ENCODE data around the gene FBXL7. TPM values are rescaled to one million over a fixed set of nuclear protein-coding genes. Genes with fewer than 3 reads are reported as not detected.

Gene FBXL7
- total RNA-seq, 2 experiments from 2014 or later = not detected

GRCh38 chr5:15791859-15792258, 291.9 kb downstream of the FBXL7 start:
- Mint-ChIP-seq H3K27ac (no peak overlapping the region), H3K4me1 (ENCODE audit: low read depth) (no peaks in the 10 kb centered on the region), H3K4me3 (no peak overlapping the region), H3K36me3 (ENCODE audit: low read depth) (no peaks in the 10 kb centered on the region), H3K27me3 (no peaks in the 10 kb centered on the region), H3K9me3 (no peaks in the 10 kb centered on the region)
- TF ChIP-seq CTCF (IDR thresholded peaks at IDR 0.05) = no peak
- Histone ChIP-seq H3K27ac (ENCODE audit: low read depth in 1 of 2, low read length in 2 of 2) (no peak overlapping the region), H3K9me3 (ENCODE audit: control insufficient read depth in 1 of 2, insufficient read depth in 1 of 2, low read length in 2 of 2) (peaks cover 0 to 3% of the 10 kb centered on the region in 2 experiments), H3K4me3 (ENCODE audit: low read length) (no peak overlapping the region), H3K4me1 (ENCODE audit: insufficient read depth, low read length) (no peaks in the 10 kb centered on the region), H3K36me3 (ENCODE audit: insufficient read depth, low read length) (no peaks in the 10 kb centered on the region), H3K27me3 (ENCODE audit: control insufficient read depth in 1 of 2, insufficient read depth in 2 of 2, low read length in 2 of 2) (no peaks in the 10 kb centered on the region)
- ChIA-PET CTCF (no interaction called here), POLR2A (no interaction called here)
- ATAC-seq (ENCODE audit: poor library complexity) (no peak), DNase-seq (no peak)
- intact Hi-C loops (cut with DNase I, micrococcal nuclease) = no loop called here

- ATAC-seq (ENCODE audit: poor library complexity) = no peak
- Mint-ChIP-seq H3K27me3 (no peaks in the 10 kb centered on the region), H3K36me3 (ENCODE audit: low read depth) (no peaks in the 10 kb centered on the region), H3K4me1 (ENCODE audit: low read depth) (no peaks in the 10 kb centered on the region), H3K27ac (no peak overlapping the region), H3K4me3 (no peak overlapping the region), H3K9me3 (no peaks in the 10 kb centered on the region)
- DNase-seq = no peak
- ChIA-PET POLR2A (no interaction called here), CTCF (no interaction called here)
- no peak overlapping the region for H3K4me3 ChIP-seq (ENCODE audit: low read length)
- intact Hi-C loops (cut with DNase I, micrococcal nuclease) = no loop called here
- no peak for TF ChIP-seq CTCF (IDR thresholded peaks at IDR 0.05)
- H3K9me3 ChIP-seq (ENCODE audit: control insufficient read depth in 1 of 2, insufficient read depth in 1 of 2, low read length in 2 of 2) = peaks cover 0 to 7% of the 10 kb centered on the region in 2 experiments
- no peaks in the 10 kb centered on the region for H3K36me3 ChIP-seq (ENCODE audit: insufficient read depth, low read length)
- no peaks in the 10 kb centered on the region for H3K4me1 ChIP-seq (ENCODE audit: insufficient read depth, low read length)
- no peaks in the 10 kb centered on the region for H3K27me3 ChIP-seq (ENCODE audit: control insufficient read depth in 1 of 2, insufficient read depth in 2 of 2, low read length in 2 of 2)
- no peak overlapping the region for H3K27ac ChIP-seq (ENCODE audit: low read depth in 1 of 2, low read length in 2 of 2)
These were observed 294.3 kb downstream of the FBXL7 start for GRCh38 chr5:15794052-15794985.

GRCh38 chr5:15796096-15796495, 296.1 kb downstream of the FBXL7 start:
- no peak overlapping the region for H3K4me3 Mint-ChIP-seq
- H3K9me3 Mint-ChIP-seq = no peaks in the 10 kb centered on the region
- Histone ChIP-seq H3K27me3 (ENCODE audit: control insufficient read depth in 1 of 2, insufficient read depth in 2 of 2, low read length in 2 of 2) (no peaks in the 10 kb centered on the region), H3K4me3 (ENCODE audit: low read length) (no peak overlapping the region), H3K36me3 (ENCODE audit: insufficient read depth, low read length) (no peaks in the 10 kb centered on the region), H3K4me1 (ENCODE audit: insufficient read depth, low read length) (no peaks in the 10 kb centered on the region), H3K27ac (ENCODE audit: low read depth in 1 of 2, low read length in 2 of 2) (no peak overlapping the region), H3K9me3 (ENCODE audit: control insufficient read depth in 1 of 2, insufficient read depth in 1 of 2, low read length in 2 of 2) (peaks cover 0 to 10% of the 10 kb centered on the region in 2 experiments)
- POLR2A ChIA-PET = no interaction called here
- no peak for TF ChIP-seq CTCF (IDR thresholded peaks at IDR 0.05)
- no peaks in the 10 kb centered on the region for H3K4me1 Mint-ChIP-seq (ENCODE audit: low read depth)
- H3K27ac Mint-ChIP-seq = no peak overlapping the region
- ATAC-seq (ENCODE audit: poor library complexity) (no peak), DNase-seq (no peak)
- no peaks in the 10 kb centered on the region for H3K36me3 Mint-ChIP-seq (ENCODE audit: low read depth)
- no peaks in the 10 kb centered on the region for H3K27me3 Mint-ChIP-seq
- CTCF ChIA-PET = no interaction called here
- intact Hi-C loops (cut with DNase I, micrococcal nuclease) = no loop called here
